HG03575 (cell line): ENCODE results near the gene SLC25A23.

Experiments used
- ATAC-seq: cut with Tn5 transposase; IDR thresholded peaks from one replicate; pipeline ENCODE4 v1.9.1; 2021; ENCODE audit not compliant: unreplicated experiment, insufficient number of reproducible peaks, low FRiP score; ENCODE audit errors: extremely low read depth

The SLC25A23 gene

DNA sequence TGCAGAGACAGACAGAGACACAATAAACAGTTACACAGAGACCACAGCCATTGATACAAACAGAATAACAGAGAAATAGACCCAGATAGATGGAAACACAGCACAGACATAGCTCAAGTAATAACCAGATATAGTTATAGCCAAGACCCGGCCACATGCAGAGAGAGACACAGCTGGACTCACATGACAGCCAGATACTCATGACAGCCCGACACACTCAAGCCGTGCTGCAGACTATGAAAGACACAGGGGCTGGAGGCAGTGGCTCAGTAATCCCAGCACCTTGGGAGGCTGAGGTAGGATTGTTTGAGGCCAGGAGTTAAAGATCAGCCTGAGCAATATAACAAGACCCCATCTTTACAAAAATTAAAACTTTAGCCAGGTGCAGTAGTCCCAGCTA is 23.6 kb upstream of the SLC25A23 start:
- ATAC-seq, result no peak

DNA sequence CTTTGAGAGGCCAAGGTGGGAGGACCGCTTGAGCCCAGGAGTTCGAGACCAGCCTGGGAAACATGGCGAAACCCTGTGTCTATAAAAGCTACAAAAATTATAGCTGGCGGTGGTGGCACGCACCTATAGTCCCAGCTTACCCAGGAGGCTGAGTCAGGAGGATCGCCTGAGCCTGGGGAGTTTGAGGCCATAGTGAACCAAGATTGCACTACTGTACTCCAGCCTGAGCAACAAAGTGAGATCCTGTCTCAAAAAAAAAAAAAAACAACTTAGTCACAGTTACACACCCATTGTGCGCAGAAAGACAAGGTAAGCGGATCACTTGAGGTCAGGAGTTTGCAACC is 22.7 kb upstream of the SLC25A23 start:
- no peak for ATAC-seq

GRCh38 chr19:6481541-6482342 is 22.1 kb upstream of the SLC25A23 start, which contains the start of gene DENND1C:
TSS of gene DENND1C (minus strand) at chr19:6481787. CDS start at chr19:6481695, 92 bp downstream.
- no peak for ATAC-seq

DNA sequence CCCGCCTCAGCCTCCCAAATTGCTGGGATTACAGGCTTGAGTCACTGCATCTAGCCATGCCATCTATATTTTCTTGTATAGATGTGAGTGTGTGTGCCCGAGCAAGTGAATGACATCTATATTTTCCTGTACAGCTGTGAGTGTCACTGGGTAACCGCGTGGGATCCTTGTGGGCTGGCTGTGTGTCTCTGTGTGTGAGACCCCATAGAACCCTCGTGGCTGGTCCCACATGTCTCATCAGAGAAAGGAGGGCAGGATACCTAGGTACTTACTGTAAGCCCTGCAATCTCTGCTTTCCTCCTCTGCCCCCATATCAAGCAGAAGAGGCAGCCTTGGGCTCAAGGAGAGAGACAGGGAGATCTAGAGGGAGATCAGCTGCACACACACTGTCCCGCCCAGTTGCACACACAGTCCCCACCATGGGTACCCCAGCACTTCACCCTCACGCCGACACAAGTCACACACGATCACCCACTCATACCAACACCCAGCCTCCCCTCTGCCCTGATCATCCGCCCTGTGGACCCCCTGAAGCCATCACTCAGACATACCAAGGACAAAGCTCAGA is 21.3 kb upstream of the SLC25A23 start:
- ATAC-seq, result no peak

- ATAC-seq, result no peak
Observed at GRCh38 chr19:6479836-6480398, 20.3 kb upstream of the SLC25A23 start.

- no peak for ATAC-seq
Observed at GRCh38 chr19:6478815-6479214, 19.2 kb upstream of the SLC25A23 start.

DNA sequence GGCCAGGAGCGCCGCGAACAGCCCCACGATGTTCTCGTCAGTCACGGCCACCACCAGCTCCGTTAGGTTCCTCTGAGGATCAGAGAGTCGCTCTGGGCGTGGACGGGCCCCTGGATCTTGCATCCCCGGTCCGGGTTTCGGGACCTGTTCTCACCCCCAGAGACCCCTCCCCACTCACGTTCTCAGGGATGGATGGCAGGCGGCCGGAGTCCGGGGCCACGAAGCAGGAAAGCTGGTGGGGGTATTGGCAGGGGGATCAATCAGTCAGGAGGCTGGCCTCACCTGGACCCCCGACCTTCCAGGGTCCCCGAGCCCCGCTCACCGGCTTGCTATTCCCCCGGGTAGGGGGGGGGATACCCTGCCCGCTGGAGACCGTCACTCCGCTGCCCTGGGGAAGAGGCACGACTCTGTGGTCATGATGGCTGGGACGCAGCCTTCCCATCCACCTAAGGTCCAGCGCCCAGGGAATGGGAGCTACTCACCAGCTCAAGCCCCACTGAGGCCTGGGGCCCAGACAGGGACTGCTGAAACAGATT is 17.4 kb upstream of the SLC25A23 start:
- ATAC-seq, result no peak

DNA sequence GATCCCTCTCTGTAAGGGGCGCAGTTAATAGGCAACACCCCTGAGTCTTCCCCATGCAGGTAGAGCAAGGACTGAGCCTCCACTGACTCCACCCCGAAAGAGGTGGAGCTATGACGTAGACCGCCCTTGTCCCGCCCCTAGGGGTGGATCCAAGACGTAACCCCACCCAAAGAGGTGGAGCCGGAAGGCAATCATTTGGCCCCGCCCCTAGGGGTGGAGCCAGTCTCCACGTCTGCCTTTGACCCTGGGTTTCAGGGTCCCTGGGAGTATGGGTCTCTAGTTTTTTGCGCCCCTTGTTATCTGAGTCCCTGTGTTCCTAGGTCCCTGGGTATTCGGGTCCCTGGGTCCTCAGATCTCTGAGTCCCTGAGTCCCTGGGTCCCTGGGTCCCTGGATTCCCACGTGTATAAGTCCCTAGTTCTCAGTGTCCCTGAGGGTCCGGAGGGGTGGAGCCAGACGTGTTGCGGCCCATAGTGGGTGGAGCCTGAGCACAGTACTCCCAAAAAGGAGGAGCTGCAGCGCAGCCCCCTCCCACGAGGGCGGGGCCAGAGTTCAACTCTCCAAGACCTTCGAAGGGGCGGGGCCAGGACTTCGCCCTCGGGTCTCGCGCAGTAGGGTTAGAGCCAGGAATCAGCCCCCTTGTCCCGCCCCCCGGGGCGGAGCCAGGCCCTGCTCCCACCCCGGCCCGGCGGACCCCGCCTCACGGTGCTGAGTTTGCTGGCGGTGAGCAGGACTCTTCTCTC is 16.7 kb upstream of the SLC25A23 start:
- ATAC-seq, result no peak

- ATAC-seq, result no peak
Observed at GRCh38 chr19:6475321-6476108, 15.9 kb upstream of the SLC25A23 start.

DNA sequence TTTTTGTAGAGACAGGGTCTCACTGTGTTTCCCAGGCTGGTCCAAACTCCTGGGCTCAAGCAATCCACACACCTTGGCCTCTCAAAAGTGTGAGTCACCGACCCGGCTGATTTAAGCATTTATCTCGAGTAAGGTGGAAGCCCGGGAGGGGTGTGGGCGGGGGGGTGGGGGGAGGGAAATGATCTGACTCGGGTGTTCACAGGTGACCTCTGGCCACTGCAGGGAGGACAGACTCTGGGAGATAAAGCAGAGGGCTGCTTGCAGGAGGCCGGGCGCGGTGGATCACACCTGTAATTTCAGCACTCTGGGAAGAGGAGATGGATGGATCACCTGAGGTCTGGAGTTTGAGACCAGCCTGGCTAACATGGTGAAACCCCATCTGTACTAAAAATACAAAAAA is 14.1 kb upstream of the SLC25A23 start:
- no peak for ATAC-seq

DNA sequence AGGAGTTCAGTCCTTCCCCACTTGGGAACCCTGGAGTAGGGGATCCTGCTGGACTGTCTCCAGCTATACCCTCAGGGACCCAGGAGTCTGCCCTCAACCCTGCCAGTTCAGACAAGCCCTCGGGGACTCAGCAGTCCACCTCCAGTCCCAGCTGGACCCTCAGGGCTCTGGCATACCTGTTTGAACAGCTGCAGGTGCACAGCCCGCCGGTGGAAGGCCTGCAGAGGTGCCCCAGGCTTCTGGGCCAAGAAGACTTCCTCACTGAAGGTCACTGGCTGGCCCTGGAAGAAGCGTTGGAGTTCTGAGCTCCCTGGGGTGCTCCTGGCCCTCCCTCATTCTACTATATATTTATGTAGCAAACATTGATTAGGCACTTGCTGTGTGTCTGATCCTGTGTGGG is 13.1 kb upstream of the SLC25A23 start:
- ATAC-seq, result no peak

GRCh38 chr19:6471076-6471475 is 11.5 kb upstream of the SLC25A23 start:
- no peak for ATAC-seq

- ATAC-seq, result no peak
Observed at GRCh38 chr19:6470173-6470572, 10.6 kb upstream of the SLC25A23 start.

DNA sequence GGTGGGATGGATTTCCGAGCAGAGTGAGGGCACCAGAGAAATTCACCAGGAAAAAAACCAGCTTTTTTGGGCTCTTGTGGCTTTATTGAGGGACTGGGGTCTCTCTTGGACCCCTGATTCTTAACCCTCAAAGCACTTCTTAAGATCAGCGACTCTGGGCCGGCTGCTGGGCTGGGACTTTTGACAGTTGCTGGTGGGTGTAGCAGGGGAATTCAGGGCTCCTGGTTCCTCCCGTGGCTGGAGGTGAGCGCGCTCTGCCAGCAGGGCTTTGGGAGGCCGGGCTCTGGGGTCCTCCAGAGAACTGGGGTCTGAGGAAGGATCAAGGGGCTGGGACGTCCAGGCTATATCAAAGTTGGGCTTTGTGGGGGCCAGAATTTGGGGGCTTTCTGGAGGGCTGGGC is 7.8 kb upstream of the SLC25A23 start:
- no peak for ATAC-seq

DNA sequence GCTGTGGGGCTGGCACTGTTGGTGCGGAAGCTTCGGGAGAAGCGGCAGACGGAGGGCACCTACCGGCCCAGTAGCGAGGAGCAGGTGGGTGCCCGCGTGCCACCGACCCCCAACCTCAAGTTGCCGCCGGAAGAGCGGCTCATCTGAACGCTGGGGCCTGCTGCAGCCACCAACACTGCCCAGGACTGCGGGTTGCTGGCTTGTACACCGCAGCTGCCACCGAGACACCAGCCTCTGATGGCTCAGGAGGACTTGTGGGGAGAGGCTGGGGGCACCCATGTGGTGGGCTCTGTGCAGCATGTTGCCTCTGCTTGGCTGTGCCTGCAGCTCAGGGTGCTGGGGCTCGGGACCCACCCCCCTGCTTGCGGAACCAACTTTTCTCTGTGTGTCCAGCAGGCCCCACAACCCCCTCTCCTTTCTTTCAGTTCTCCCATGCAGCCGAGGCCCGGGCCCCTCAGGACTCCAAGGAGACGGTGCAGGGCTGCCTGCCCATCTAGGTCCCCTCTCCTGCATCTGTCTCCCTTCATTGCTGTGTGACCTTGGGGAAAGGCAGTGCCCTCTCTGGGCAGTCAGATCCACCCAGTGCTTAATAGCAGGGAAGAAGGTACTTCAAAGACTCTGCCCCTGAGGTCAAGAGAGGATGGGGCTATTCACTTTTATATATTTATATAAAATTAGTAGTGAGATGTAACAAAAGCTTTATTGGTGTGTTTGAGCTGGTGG is 7.1 kb upstream of the SLC25A23 start:
- no peak for ATAC-seq

GRCh38 chr19:6465663-6466062 is 6.1 kb upstream of the SLC25A23 start:
- ATAC-seq, result no peak

GRCh38 chr19:6465006-6465405 is 5.4 kb upstream of the SLC25A23 start:
- no peak for ATAC-seq
